Urinary bladder (tissue), 4 donors: Measurements from ENCODE around the gene COX19. TPM values are rescaled to one million over a fixed set of nuclear protein-coding genes. Genes with fewer than 3 reads are reported as not detected.
"Not testable (repeated sequence)": the region's sequence is repeated elsewhere in the genome, so short reads cannot be mapped to it uniquely, and the experiment has no call there.

ENCODE experiments used
- DNase-seq: peaks from one replicate; pipeline ENCODE4 v3.0.0-alpha.2; 2015; ENCODE audit errors: extremely low spot score
- H3K27ac ChIP-seq: one replicate; pipeline ENCODE4 v1.5.1; 2013; ENCODE audit warnings: low read depth, mild to moderate bottlenecking, moderate library complexity
- H3K36me3 ChIP-seq: one replicate; pipeline ENCODE4 v1.6.1; 2013; ENCODE audit warnings: mild to moderate bottlenecking, moderate library complexity; ENCODE audit not compliant: insufficient read depth
- H3K4me1 ChIP-seq: one replicate; pipeline ENCODE4 v1.6.1; 2013; ENCODE audit warnings: mild to moderate bottlenecking, moderate library complexity; ENCODE audit not compliant: insufficient read depth
- H3K4me3 ChIP-seq: one replicate; pipeline ENCODE4 v1.5.1; 2013; ENCODE audit warnings: low read depth, low read length
- WGBS: extraction: QIAGEN DNeasy Blood & Tissue Kit; methylation state at CpG from one replicate; pipeline ENCODE4 v1.1.7; 2013; 5-methylcytosine and 5-hydroxymethylcytosine counted together
- polyA plus RNA-seq: library from polyadenylated mRNA; stranded (reverse); fragments of 200-250 nt; gene quantifications from one replicate; pipeline ENCODE4 v1.2.3, GENCODE V29; 2013
- total RNA-seq: library from RNA; depleted of rRNA; stranded (reverse); fragments of >200 nt; gene quantifications from one replicate; pipeline ENCODE4 v1.2.3, GENCODE V29; 2014
- donor health status: healthy with polysubstance abuse.
- donor health status: healthy.

The COX19 gene
- total and polyA plus RNA-seq, 2 donors, result 6.5 to 24.0 TPM

- 79% methylated on average over 46 of the region's 46 CpGs for WGBS
- Histone ChIP-seq H3K27ac (no peak overlapping the region), H3K4me1 (no peaks in the 10 kb centered on the region), H3K36me3 (no peaks in the 10 kb centered on the region), H3K4me3 (no peak overlapping the region)
- DNase-seq, result no peak
These were observed 40.0 kb downstream of the COX19 start for GRCh38 chr7:935164-935873.

GRCh38 chr7:934469-935163 is 40.7 kb downstream of the COX19 start:
- H3K4me1 ChIP-seq, result no peaks in the 10 kb centered on the region
- no peak overlapping the region for H3K4me3 ChIP-seq
- 84% methylated on average over 34 of the region's 34 CpGs for WGBS
- no peaks in the 10 kb centered on the region for H3K36me3 ChIP-seq
- DNase-seq, result no peak
- H3K27ac ChIP-seq, result no peak overlapping the region

GRCh38 chr7:932651-932975 is 42.7 kb downstream of the COX19 start:
- WGBS, result 95% methylated on average over 11 of the region's 11 CpGs
- no peaks in the 10 kb centered on the region for H3K4me1 ChIP-seq
- no peak overlapping the region for H3K27ac ChIP-seq
- no peak overlapping the region for H3K4me3 ChIP-seq
- H3K36me3 ChIP-seq, result no peaks in the 10 kb centered on the region
- DNase-seq, result no peak

- Histone ChIP-seq H3K27ac (no peak overlapping the region), H3K4me1 (no peaks in the 10 kb centered on the region), H3K4me3 (no peak overlapping the region), H3K36me3 (no peaks in the 10 kb centered on the region)
- DNase-seq, result no peak
- WGBS, result 92% methylated on average over 21 of the region's 21 CpGs
These were observed 43.3 kb downstream of the COX19 start for GRCh38 chr7:931871-932650.

- DNase-seq, result no peak
- Histone ChIP-seq H3K27ac (no peak overlapping the region), H3K4me3 (no peak overlapping the region), H3K4me1 (no peaks in the 10 kb centered on the region), H3K36me3 (no peaks in the 10 kb centered on the region)
- 75% methylated on average over 29 of the region's 29 CpGs for WGBS
These were observed 44.2 kb downstream of the COX19 start for GRCh38 chr7:930975-931758.

- 84% methylated on average over 14 of the region's 14 CpGs for WGBS
- Histone ChIP-seq H3K4me1 (no peaks in the 10 kb centered on the region), H3K27ac (no peak overlapping the region), H3K4me3 (no peak overlapping the region), H3K36me3 (no peaks in the 10 kb centered on the region)
- DNase-seq, result no peak
These were observed 46.0 kb downstream of the COX19 start for GRCh38 chr7:929311-929711.

- Histone ChIP-seq H3K4me3 (no peak overlapping the region), H3K36me3 (no peaks in the 10 kb centered on the region), H3K27ac (no peak overlapping the region), H3K4me1 (no peaks in the 10 kb centered on the region)
- WGBS, result 84% methylated on average over 21 of the region's 21 CpGs
- DNase-seq, result no peak
These were observed 48.2 kb downstream of the COX19 start for GRCh38 chr7:927031-927671.

- 82% methylated on average over 47 of the region's 47 CpGs for WGBS
- Histone ChIP-seq H3K4me1 (no peaks in the 10 kb centered on the region), H3K27ac (no peak overlapping the region), H3K4me3 (no peak overlapping the region), H3K36me3 (no peaks in the 10 kb centered on the region)
- no peak for DNase-seq
These were observed 49.0 kb downstream of the COX19 start for GRCh38 chr7:926061-927030.

GRCh38 chr7:925601-926000 is 49.7 kb downstream of the COX19 start:
- Histone ChIP-seq H3K36me3 (no peaks in the 10 kb centered on the region), H3K4me3 (no peak overlapping the region), H3K27ac (peak overlapping the region; percentile 39), H3K4me1 (no peaks in the 10 kb centered on the region)
- WGBS, result 63% methylated on average over 18 of the region's 18 CpGs
- no peak for DNase-seq

- DNase-seq, result no peak
- H3K36me3 ChIP-seq, result no peaks in the 10 kb centered on the region
- H3K4me3 ChIP-seq, result no peak overlapping the region
- 60% methylated on average over 24 of the region's 24 CpGs for WGBS
- H3K4me1 ChIP-seq, result no peaks in the 10 kb centered on the region
- H3K27ac ChIP-seq, result no peak overlapping the region
These were observed 50.7 kb downstream of the COX19 start for GRCh38 chr7:924541-925231.

- H3K4me3 ChIP-seq, H3K4me1 ChIP-seq, H3K27ac ChIP-seq, DNase-seq, H3K36me3 ChIP-seq: not testable (repeated sequence)
- 75% methylated on average over 19 of the region's 25 CpGs for WGBS
These were observed 51.3 kb downstream of the COX19 start for GRCh38 chr7:924042-924441.
